Coronary artery (tissue), 2 donors: ENCODE measurements around the gene ZNF772.

Experiments
- DNase-seq: peaks from one replicate; pipeline ENCODE4 v3.0.0-alpha.2; 2017; ENCODE audit warnings: low spot score
- H3K27ac ChIP-seq, 2 donors: fragments of 200-600 bp; sonication (generic); one replicate each; pipeline ENCODE4 v1.5.1; 2016 to 2019
- H3K4me3 ChIP-seq: fragments of 200-600 bp; sonication (generic); 2 replicates; pipeline ENCODE4 v1.5.1; 2016; ENCODE audit warnings: mild to moderate bottlenecking, moderate library complexity
- CTCF ChIP-seq: fragments of 200-600 bp; sonication (generic); IDR thresholded peaks from one replicate; pipeline ENCODE4 v1.5.1; 2019; ENCODE audit warnings: antibody characterized with exemption

Gene ZNF772

GRCh38 chr19:57419439-57419838, 57.9 kb downstream of the ZNF772 start:
- TF ChIP-seq CTCF, result no peak
- Histone ChIP-seq H3K4me3 (no peak overlapping the region), H3K27ac (no peak overlapping the region)
- no peak for DNase-seq
